ENCODE data around the gene OR5D13.

- TF ChIP-seq CTCF (IDR thresholded peaks at IDR 0.05) = no peak
- no peak for TF ChIP-seq POLR2A (IDR thresholded peaks at IDR 0.05; ENCODE audit: low read length)
- TF ChIP-seq GATA3 (IDR thresholded peaks at IDR 0.05; ENCODE audit: borderline replicate concordance) = no peak
- no peak for TF ChIP-seq PBX3 (IDR thresholded peaks at IDR 0.05)
- no peak for TF ChIP-seq NFE2L2 (conservative IDR thresholded peaks at IDR 0.05; ENCODE audit: low read length)
- no peak for TF ChIP-seq ELK1 (IDR thresholded peaks at IDR 0.05; ENCODE audit: low read depth, low read length)
- TF ChIP-seq REST (IDR thresholded peaks at IDR 0.05) = no peak
- TF ChIP-seq, protein P1, sequence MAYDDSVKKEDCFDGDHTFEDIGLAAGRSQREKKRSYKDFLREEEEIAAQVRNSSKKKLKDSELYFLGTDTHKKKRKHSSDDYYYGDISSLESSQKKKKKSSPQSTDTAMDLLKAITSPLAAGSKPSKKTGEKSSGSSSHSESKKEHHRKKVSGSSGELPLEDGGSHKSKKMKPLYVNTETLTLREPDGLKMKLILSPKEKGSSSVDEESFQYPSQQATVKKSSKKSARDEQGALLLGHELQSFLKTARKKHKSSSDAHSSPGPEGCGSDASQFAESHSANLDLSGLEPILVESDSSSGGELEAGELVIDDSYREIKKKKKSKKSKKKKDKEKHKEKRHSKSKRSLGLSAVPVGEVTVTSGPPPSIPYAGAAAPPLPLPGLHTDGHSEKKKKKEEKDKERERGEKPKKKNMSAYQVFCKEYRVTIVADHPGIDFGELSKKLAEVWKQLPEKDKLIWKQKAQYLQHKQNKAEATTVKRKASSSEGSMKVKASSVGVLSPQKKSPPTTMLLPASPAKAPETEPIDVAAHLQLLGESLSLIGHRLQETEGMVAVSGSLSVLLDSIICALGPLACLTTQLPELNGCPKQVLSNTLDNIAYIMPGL (CRISPR knock-in tag; IDR thresholded peaks at IDR 0.05; ENCODE audit: borderline replicate concordance) = no peak
- no peak for TF ChIP-seq SMC3 (IDR thresholded peaks at IDR 0.05)
- TF ChIP-seq JUN (IDR thresholded peaks at IDR 0.05) = no peak
- no peak for TF ChIP-seq PHF8 (IDR thresholded peaks at IDR 0.05; ENCODE audit: borderline replicate concordance, low read depth)
Measured at GRCh38 chr11:55791606-55792005, 18.4 kb downstream of the OR5D13 start.

Measured in A549 (cell line).